ENCODE results near the gene MED12L. TPM values are rescaled to one million over a fixed set of nuclear protein-coding genes. Genes with fewer than 3 reads are reported as not detected.

The MED12L gene
- total RNA-seq, 1 experiment from 2014 or later: 14.9 TPM

GRCh38 chr3:151315846-151316245, 230.4 kb downstream of the MED12L start:
- Histone ChIP-seq H2AK5ac (ENCODE audit: insufficient read length, low read length) (no peak overlapping the region), H2BK12ac (ENCODE audit: insufficient read length, low read depth, low read length) (no peak overlapping the region), H4K8ac (replicated peaks; ENCODE audit: insufficient read length, low read depth, low read length) (no peak overlapping the region), H3K4me2 (ENCODE audit: insufficient read depth, insufficient read length, low read length) (no peak overlapping the region), H2BK5ac (ENCODE audit: insufficient read length, low read length) (no peak overlapping the region), H3K79me1 (ENCODE audit: insufficient read depth, low read depth, low read length, poor library complexity, severe bottlenecking) (no peaks in the 10 kb centered on the region), H2BK120ac (ENCODE audit: low read depth, low read length, poor library complexity, severe bottlenecking) (no peak overlapping the region), H3K27ac (ENCODE audit: insufficient read length, low read depth, low read length) (no peak overlapping the region), H2BK20ac (ENCODE audit: low read depth, low read length, poor library complexity, severe bottlenecking) (no peak overlapping the region), H3K23ac (ENCODE audit: insufficient read length, low read depth, low read length) (no peak overlapping the region), H3K4me1 (ENCODE audit: insufficient read depth, low read length) (no peaks in the 10 kb centered on the region; the same call in 1 of the 2 replicates), H2AFZ (ENCODE audit: low read length) (no peak overlapping the region), H3K4ac (ENCODE audit: low read depth, low read length) (no peak overlapping the region), H2BK15ac (ENCODE audit: low read depth, low read length) (no peak overlapping the region), H3K18ac (ENCODE audit: insufficient read length, low read depth, low read length) (no peak overlapping the region), H3T11ph (ENCODE audit: low read length) (no peak overlapping the region), H4K5ac (ENCODE audit: insufficient read length, low read depth, low read length) (no peak overlapping the region), H3K14ac (ENCODE audit: insufficient read depth, low read length) (no peak overlapping the region), H3K9ac (ENCODE audit: extremely low read depth, insufficient read length, low read length) (no peak overlapping the region), H3K23me2 (ENCODE audit: insufficient read length, low read depth, low read length, poor library complexity, severe bottlenecking) (no peaks in the 10 kb centered on the region), H4K91ac (ENCODE audit: insufficient read length, low read depth, low read length) (no peak overlapping the region), H3K56ac (ENCODE audit: insufficient read length, low read depth, low read length) (no peak overlapping the region), H3K9me3 (ENCODE audit: control insufficient read depth, low read depth, low read length) (no peaks in the 10 kb centered on the region), H3K79me2 (ENCODE audit: insufficient read depth, low read length) (no peaks in the 10 kb centered on the region), H4K20me1 (ENCODE audit: control insufficient read depth, insufficient read depth, insufficient read length) (no peaks in the 10 kb centered on the region), H3K27me3 (ENCODE audit: insufficient read depth, low read length) (no peaks in the 10 kb centered on the region)
- no peaks in the 10 kb centered on the region for H3K36me3 Mint-ChIP-seq (ENCODE audit: insufficient read depth in 1 of 3, low read depth in 3 of 3)
- H3K27me3 Mint-ChIP-seq (ENCODE audit: low read depth): no peaks in the 10 kb centered on the region
- DNase-seq: no peak
- no peak for TF ChIP-seq CTCF (conservative IDR thresholded peaks at IDR 0.05)
- no peaks in the 10 kb centered on the region for H3K9me3 Mint-ChIP-seq
- WGBS (ENCODE audit: extremely low coverage, insufficient read length, low lambda C conversion rate): no CpG with 5 or more reads among the region's 2 CpGs
- peak overlapping the region in 2 of 3 experiments; percentile 68 to 96; a peak in 4 of 7 replicates for H3K27ac Mint-ChIP-seq
- H3K4me1 Mint-ChIP-seq: peaks cover 42 to 43% of the 10 kb centered on the region in 2 experiments
- H3K4me3 Mint-ChIP-seq: no peak overlapping the region

Data from H9 (cell line).